ENCODE measurements around the gene STX8.

- no peak for TF ChIP-seq CTCF (IDR thresholded peaks at IDR 0.05)
- TF ChIP-seq POLR2A (IDR thresholded peaks at IDR 0.05): no peak
These were observed 318.6 kb downstream of the STX8 start for GRCh38 chr17:9256751-9257629.
